Measurements from ENCODE around the gene PIGU.
A peak's percentile ranks its signal among the peaks of the same experiment; 100 is the strongest.

PIGU gene

DNA sequence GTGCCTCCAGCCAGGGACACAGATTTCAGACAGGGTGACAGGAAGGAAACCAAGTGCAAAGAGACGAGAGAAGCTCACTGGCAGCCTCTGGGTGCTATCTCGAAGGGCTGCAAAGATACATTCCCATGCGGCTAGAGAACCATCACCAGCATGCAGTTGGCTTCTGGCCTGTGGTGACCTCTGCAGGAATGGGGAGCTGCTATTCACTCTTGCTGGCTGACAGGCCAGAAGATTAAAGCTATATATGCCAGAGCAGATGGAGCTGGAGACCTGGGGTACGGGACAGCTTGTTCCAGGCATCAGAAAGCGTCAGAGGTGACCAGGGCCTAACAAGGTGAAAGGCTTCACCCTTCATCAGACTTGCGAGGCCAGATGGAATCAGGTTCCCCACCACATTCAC lies 98.4 kb downstream of the PIGU start:
- no peak for DNase-seq (ENCODE audit: low read depth in 2 of 2)

DNA sequence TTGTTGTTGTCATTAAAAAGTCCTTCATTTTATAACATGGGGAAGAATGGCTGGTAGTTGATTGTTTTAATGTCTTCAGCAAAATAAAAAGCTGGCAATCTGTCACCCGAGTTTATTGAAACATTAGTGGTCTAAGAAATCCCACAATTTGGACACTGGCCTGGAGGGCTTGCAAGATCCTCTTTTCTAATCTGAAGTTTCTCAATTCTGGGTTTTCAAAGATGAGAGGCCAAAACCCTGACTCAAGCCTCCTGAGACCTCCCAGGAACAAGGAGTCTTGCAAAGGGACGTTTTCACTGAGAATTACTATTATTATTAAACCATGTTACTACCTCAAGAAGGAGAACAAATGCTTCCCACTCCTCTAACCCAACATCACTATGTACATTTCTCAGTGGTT lies 98.9 kb downstream of the PIGU start:
- DNase-seq (ENCODE audit: low read depth in 2 of 2) = no peak

DNA sequence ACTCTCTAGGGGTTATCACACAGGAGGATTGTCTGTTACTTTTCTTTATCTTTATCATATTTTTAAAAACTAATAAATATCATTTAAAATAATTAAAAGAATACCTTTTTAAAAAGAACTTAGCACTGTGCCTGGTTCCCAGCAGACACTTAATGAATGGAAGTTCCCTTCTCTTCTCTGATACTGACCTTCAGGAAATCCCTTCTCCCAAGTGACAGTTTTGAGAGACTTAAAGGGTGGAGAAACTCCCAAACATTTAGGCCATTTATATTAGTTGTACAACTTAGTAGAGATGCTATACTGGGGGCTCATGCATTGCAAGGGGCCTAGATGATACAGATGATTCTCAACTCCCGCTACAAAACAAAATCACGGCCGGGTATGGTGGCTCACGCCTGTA lies 99.8 kb downstream of the PIGU start:
- no peak for DNase-seq (ENCODE audit: low read depth in 2 of 2)

DNA sequence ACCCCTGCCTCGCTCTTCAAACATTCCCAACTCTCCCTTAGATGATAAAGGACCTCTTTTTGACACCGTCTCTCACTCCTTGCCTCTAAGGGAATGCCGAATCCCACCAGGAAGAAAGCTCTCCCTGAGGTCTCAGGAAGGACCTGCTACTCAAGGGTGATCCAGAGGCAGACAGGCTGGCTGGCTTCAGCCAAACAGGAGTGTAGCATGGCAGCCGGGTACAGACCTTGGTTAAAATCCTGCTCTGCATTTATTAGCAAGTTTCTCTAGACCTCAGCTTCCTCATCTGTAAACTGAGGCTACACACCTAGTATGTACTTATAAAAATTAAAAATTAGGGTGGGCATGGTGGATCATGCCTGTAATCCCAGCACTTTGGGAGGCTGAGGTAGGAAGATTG lies 101.1 kb downstream of the PIGU start:
- no peak for DNase-seq (ENCODE audit: low read depth in 2 of 2)

DNA sequence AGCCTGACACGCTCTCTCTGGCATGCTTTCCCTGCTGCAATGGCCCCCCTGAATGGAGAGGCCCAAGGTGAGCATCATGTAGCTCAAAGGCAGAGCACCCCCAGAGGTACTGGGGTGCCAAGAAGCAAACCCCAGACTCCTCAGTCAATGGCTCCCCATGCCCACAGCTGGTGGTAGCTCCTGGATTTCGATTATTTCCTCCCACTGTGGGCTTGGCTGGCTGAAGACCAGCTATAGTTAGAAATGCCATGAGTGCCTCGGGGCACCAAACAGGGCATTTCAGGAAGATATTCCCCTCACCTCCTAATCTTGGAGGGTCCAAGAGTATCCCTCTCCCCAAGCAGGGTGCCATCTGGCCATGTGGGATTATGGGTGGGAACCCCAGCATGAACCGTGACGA lies 101.6 kb downstream of the PIGU start:
- DNase-seq (ENCODE audit: low read depth in 2 of 2) = no peak

DNA sequence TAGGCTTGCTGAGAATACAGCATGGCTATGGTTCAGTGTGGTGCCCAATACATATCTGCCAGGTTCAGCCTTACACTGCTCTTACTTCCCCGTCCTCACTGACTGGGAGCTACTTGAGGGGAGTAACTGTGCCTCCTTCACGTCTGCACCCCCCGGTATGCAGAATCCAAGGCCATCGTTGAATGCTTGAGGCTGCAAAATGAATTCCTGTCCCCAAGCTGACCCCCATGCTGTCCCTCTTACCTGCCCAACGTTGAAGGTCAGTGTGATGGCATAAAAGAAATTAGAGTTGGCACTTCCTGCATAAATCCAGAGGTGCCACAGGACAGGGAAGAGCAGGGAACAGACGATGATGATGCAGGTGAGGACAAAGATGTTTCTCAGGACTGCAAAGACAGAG lies 102.0 kb downstream of the PIGU start:
- DNase-seq (ENCODE audit: low read depth in 2 of 2) = no peak

DNA sequence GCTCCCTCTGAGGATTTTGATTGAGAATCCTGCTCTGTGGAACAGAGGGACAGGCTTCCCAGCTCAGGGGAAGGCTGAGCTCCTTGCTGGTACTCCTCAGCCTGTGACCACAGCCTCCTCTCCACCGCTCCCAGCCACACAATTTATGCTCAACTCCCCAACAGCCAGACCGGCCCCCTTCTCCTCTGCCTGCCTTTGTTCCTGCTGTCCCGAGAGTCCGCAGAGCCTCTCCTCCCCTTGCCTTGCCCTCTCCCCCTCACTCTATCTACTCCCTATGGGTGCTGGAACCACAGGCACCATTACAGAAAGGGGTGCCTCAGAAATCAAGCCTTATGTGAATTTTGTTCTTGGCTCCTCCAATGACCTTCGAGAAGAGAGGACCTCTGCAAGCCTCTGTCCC lies 102.5 kb downstream of the PIGU start:
- no peak for DNase-seq (ENCODE audit: low read depth in 2 of 2)

DNA sequence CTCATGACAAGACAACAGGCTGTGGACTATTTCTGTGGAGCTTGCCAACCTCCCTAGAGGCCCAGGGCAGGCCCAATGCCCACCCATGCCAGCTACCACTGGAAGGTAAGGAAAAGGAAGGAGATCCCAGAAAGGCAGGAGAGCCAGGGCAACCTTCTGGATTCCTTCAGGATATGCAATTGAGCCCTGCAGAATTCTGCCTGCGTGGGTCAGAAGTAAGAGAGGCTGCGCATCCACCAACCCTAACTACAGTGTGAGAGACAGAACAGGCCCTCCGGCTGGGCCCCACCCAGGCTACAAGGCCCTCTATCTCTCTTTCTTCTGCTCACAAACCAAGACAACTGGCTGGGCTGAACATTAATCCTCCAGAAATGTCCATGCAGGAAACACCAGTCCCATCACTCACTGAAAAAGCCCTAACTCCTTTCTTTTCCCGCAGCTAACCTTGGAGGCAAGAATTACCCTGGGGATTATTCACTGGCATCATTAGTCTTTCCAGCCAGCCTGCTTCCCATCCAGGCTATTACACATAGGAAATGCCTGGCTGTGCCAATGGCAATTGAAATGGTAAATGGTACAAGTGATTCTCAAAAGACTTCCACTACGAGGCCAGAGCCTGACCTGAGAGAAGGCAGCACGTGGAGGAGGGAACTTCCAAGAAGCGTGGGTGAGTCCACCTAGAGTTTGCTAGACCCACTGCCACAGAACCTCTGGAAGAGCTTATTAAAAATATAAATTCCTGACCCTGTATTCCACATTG lies 103.2 kb downstream of the PIGU start:
- no peak for DNase-seq (ENCODE audit: low read depth in 2 of 2)

DNA sequence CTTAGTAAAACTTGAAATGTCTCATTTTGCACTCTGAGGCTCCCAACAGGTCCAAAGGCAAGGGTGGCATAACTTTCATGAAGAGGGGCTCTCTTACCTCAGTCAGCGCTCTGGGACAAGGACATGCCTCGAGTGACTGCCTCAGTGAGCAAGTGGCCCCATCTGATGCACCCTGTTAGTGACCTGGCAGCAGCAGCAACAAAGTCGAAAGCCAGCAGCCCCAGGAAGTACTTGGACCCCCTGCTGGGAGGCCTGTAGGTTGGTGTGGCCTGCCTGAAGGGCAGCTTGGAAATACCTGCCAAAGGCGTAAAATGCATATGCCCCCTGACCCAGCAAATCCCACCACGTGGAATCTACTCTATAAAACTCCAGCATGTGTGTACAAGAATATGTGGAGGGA lies 105.1 kb downstream of the PIGU start:
- DNase-seq (ENCODE audit: low read depth in 2 of 2) = no peak

DNA sequence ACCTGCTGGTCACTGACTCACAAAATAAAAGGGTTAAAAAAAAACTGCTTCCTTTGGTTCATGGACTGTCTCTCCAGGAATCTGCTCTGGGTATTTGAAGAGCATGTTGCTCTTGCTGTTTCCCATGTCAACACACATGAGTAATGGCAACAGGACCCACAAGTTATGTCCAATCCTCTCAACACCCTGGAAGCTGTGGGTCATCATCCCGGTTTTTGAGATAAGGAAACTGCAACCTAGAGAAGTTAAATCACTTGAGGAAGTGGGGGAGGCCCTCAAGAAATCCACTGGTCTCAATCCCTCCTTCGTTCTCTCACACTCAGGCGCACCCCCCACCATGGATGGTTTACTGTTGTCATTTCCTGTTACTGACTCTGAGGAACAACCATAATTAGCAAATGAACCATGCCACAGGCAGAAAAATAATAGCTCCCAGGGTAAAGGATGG lies 106.0 kb downstream of the PIGU start:
- DNase-seq (ENCODE audit: low read depth in 2 of 2) = no peak

DNA sequence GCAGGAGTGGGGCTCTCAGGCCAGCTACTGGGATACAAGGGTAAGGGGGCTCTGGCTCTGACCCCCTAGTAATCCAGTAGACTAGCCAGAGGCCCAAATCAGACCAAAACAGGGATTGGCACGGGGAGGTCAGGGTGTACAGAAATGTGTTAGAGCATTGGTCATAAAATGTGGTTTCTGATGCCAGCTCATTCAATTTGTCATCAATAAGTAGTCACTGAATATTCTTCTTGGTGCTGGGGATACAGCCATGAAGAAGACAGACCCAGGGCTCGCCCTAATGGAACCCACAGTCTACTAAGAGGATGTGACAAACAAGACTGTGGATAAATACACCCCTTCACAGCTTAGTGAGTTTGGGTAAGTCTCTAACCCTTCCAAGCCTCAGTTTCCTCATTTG lies 107.3 kb downstream of the PIGU start:
- no peak for DNase-seq (ENCODE audit: low read depth in 2 of 2)

DNA sequence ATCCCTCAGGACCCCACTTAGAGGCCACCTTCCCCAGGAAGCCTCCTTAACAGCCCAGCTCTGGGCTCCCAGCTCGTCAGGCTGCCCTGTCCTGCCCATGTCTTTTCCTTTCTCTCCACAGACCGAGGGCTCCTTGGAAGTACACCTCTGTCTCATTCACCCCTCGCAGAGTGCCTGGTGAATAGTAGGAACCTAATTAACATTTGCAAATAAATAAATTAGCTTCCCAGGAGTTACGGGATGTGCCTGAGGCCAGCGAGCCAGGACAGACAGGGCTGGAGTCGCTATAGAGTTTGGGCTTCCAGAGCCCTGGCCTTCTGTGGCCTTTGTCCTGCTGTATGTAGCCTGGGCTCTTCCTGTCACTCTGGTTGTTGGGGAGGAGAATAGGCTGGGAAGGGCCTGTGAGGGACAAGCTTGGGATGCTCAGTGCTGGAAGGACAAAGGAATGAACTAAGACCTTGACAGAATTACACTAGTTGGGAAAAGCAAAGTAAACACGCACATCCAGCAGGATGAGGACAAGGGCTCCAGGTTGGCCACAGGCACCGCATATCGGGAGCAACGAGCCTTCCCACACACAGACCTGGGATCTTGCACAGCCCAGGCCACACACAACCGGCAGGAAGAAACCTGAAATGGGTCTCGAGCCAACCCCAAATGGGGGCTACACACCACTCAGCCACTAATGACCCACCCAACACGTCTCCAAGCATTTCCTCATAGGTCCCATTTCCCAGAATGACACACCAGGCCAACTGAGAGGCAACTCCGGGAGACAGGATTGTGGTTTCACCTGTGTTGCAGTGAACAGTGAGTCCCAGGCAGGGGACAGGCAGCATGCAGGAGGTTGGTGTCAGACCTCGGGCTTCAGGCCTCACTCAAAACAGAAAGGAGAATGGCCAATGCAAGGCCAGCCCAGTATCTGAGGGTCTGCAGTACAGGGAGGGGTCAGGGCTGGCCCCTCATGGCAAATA lies 108.7 kb downstream of the PIGU start:
- no peak for DNase-seq (ENCODE audit: low read depth in 2 of 2)

DNA sequence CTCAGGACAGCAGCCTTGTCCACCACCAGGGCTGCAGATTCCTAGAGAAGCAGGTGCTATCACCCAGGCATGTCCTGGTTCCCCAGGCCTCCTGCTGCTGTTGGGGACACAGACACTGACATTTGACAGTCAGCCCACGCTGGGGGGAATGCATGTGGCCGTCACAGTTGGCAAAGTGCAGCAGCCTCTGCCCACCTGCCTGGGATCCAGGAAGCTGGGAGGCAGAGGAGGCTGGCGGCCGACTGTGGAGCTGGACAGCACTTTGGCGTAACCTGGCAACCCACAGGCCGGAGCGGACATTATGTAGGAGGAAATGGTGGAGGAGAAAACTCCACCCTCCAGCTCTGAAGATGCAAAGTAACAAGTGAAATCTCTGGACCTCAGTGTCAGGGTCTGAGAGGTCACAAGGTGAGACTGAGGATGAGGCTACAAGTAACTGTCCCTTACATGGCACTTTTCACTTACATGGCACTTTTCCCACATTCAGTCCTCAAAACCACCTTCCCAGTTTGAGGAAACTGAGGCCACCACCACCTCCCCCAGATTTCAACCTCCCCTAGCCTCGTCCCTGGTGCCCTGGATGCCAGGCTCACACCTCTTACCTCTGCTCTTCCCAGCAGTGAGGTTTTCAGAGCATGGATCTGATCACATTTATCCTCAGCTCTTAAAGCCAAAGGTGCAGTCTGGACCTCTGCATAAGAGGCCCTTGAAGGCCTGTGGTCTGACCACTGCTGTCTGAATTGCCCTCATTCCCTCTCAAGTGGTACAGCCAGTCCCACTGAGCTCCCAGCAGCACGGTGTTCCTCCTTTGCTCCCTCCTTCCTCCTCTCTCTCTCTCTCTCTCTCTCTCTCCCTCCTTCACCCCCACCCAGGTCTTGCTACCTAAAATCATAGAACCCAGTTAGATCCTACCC lies 109.7 kb downstream of the PIGU start:
- DNase-seq (ENCODE audit: low read depth in 2 of 2) = no peak

DNA sequence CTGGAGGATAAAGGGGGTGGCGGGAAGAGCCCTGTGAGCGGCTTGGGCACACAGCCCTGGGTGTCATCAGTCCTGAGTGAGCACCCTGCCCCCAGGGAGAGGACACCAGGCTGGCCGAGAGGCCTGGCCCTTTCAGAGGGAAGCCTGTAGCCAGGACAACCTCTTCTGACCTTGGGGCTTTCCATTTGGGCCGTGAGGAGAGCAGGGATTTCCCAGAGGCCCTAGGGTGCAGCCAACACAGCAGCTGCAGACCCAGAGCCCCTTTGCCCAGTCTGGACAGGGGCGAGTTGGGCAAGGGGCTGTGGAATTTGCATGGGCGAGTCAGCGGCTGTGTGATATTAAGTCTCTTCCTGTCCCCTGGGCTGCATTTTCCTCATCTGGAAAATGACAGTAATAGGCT lies 112.1 kb downstream of the PIGU start:
- no peak for DNase-seq (ENCODE audit: low read depth in 2 of 2)

DNA sequence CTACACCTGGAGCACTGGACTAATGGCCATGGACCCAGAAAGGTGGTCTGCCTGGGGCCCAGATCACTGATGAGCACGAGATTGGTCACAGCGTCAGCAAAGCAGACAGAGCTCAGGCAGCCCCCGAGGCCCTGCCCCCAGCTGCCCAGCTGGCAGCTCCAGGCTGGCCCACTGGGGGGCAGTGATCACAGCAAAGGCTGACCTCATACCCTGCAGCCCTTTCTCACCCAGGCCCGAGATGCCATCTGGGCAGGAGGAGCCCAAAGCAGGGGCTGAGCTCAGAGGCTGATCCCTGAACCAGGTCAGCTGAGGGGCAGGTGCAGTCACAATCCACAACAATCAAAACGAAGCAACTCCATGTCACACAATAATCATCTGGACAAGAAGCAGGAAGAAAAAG lies 114.3 kb downstream of the PIGU start:
- no peak for DNase-seq (ENCODE audit: low read depth in 2 of 2)

DNA sequence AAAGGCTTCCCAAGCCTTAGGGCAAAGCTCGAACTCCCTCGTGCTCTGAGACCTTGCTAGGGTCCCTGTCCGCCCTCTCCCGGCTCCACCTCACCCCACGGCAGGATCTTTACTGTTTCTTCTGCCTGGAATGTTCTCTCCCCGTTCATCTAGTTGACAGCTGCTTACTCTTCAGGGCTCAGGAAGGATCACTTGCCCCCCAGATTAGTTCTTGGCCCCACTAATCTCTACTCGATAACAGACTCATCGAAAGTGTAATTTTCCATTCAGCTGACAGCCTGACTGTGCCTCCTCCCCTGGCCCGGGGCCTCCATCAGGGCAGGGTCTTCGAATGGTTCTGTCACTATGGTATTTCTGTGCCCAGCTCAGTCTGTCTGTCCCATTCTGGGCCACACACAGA lies 115.2 kb downstream of the PIGU start:
- no peak for DNase-seq (ENCODE audit: low read depth in 2 of 2)

DNA sequence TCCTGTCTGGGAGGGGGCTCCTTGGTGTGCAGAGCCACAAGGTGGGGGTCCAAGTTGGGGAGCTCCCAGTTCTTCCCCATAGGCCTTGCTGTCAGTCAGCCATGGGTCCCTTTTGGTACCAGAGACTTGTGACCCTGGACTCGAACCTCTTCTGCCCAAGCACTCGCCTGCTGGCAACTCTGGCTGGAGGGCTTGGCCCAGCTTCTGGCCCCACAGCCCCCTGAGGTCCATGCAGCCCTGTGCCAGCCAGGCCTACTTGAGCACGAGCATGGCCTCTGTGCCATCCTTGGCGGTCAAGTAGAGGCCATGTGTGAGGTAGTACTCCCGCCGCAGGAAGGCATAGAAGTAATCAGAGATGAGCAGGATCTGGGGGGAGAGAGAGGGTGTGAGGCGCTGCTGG lies 116.3 kb downstream of the PIGU start:
- DNase-seq (ENCODE audit: low read depth in 2 of 2) = no peak

DNA sequence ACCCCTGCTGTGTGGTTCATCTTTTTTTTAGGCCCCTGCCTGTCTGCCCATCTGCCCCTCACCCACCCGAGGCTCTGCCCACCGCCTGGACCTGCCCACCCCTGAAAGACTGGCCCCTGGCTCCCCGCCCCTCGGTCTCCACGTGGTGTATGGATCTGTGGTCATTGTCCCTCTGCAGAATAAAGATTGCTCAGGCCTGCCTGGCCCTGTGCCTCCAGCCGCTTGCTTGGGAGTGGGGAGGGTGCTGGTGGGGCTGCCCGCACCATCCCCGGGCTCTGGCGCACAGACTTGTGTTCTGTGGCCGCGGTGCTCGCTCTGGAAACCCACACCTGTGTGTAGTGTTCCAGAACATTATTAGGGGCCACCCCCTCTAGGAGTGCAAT lies 116.8 kb downstream of the PIGU start:
- DNase-seq (ENCODE audit: low read depth in 2 of 2) = no peak

DNA sequence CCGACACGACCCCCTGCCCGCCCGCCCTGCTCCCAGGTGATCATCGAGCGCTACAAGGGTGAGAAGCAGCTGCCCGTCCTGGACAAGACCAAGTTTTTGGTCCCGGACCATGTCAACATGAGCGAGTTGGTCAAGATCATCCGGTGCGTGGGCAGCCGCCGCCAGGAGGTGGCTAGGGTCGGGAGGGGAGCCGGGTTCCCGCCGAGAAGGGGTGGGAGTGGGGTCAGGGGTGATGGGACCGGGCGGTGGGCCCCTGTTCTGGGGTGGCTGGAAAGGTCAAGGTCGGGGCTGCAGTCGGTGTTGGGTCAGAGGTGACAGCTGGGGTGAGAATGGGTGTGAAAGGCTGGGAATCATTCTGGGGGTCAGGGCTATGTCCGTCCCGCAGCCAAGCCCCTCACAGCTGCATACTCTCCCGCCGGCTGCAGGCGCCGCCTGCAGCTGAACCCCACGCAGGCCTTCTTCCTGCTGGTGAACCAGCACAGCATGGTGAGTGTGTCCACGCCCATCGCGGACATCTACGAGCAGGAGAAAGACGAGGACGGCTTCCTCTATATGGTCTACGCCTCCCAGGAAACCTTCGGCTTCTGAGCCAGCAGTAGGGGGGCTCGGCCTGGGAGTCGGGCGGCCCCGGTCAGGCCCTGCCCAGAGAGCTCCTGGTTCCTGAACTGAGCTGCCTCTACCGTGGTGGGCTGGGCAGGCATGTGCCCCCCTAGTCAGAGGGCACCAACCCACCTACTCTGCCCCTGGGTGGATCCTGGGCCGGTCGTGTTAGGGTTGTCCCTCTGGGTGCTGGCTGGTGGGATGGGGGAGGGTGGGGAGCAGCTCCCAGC lies 117.4 kb downstream of the PIGU start:
- no peak for DNase-seq (ENCODE audit: low read depth in 2 of 2)

DNA sequence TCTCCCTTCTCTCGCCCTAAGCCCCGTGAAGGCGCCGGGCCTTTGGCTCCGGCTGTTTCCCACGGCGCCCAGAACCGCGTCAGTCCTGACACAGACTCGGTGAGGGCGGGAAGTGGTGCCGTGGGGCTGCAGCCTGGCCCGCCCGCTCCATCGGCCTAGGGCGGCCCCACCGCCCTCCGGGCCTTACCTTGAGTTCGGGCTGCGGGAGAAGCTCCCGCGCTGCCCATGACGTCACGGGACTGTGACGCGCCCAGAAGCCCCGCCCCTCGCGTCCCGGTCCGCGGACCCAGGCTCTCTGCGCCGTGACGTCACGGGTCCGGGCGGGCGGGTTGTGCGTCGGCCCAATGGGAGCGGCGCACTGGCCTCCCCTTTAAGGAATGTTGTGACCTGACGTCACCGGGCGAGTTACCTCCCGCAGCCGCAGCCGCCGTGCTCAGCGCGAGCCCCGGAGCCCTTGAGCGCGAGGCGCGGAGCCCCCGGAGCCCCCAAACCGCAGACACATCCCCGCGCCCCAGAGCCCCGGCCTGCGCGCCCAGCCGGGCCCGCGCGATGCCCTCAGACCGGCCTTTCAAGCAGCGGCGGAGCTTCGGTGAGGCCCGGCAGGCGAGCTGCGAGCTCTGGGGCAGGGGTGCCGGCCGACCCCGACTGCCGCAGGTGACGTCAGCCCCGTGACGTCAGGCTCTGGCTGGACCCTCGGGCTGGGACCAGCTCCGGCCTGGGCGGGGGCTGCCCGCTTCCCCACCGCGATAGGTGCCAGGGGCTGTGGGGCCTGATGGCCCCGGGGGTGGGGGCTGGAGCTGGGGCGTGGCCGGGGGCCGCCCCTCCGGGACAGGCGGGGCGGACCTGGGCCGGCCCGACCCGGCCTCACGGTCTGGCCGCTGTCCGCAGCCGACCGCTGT lies 118.3 kb downstream of the PIGU start, which contains the start of gene MAP1LC3A:
Gene MAP1LC3A, plus strand, starts transcription at position 399 of the 899 bp plus-strand sequence. Its CDS starts 151 bp downstream, at position 550.
- peak; percentile 84 for DNase-seq (ENCODE audit: low read depth in 2 of 2)
